PC-3 (cell line): ENCODE measurements around the gene PPP1R27.

Source experiments
- CTCF ChIP-seq: fragments of 300-600 bp; sonication (generic); conservative IDR thresholded peaks from 2 replicates; pipeline ENCODE4 v1.5.1; 2017; ENCODE audit warnings: antibody characterized with exemption, low read depth, mild to moderate bottlenecking, low read length
- EZH2 ChIP-seq: fragments of 300-600 bp; sonication (generic); IDR thresholded peaks from one replicate; pipeline ENCODE4 v1.6.1; 2017; ENCODE audit warnings: antibody characterized with exemption, mild to moderate bottlenecking, low read length; ENCODE audit not compliant: unreplicated experiment
- EZH2phosphoT487 ChIP-seq: fragments of 300-600 bp; sonication (generic); IDR thresholded peaks from 2 replicates; pipeline ENCODE4 v1.6.1; 2018; ENCODE audit warnings: mild to moderate bottlenecking, antibody characterized with exemption, low read length, borderline replicate concordance

- TF ChIP-seq CTCF (no peak), EZH2 (no peak), EZH2phosphoT487 (no peak)
Measured at GRCh38 chr17:81845881-81846742, 11.3 kb upstream of the PPP1R27 start.
